NCI-H748 (cell line): Measurements from ENCODE around the gene OR2AT4.

Source experiments
- DNase-seq: peaks from one replicate; lab custom pipeline; 2025; ENCODE audit not compliant: unreplicated experiment; lab: John Stamatoyannopoulos, UW

The OR2AT4 gene

GRCh38 chr11:75031771-75032549 lies 64.7 kb downstream of the OR2AT4 start:
- DNase-seq: peak; percentile 52
